Effector CD4-positive, alpha-beta T cell (primary cell): ENCODE data around the gene ATP6V0D1.

Experiments
- DNase-seq: peaks from one replicate; pipeline ENCODE4 v3.0.0-alpha.2; 2020

Gene ATP6V0D1

GRCh38 chr16:67444259-67445125, 36.5 kb downstream of the ATP6V0D1 start:
- DNase-seq = no peak

GRCh38 chr16:67443265-67443664, 37.7 kb downstream of the ATP6V0D1 start:
- no peak for DNase-seq

- no peak for DNase-seq
These were observed 38.2 kb downstream of the ATP6V0D1 start for GRCh38 chr16:67442581-67443255.

GRCh38 chr16:67441907-67442306, 39.0 kb downstream of the ATP6V0D1 start:
- DNase-seq = no peak

GRCh38 chr16:67441271-67441753, 39.6 kb downstream of the ATP6V0D1 start:
- no peak for DNase-seq

GRCh38 chr16:67438824-67439393, 42.0 kb downstream of the ATP6V0D1 start:
- no peak for DNase-seq

- DNase-seq = no peak
These were observed 42.7 kb downstream of the ATP6V0D1 start for GRCh38 chr16:67438098-67438791.

- no peak for DNase-seq
These were observed 43.4 kb downstream of the ATP6V0D1 start for GRCh38 chr16:67437513-67437912.

- DNase-seq = no peak
These were observed 44.2 kb downstream of the ATP6V0D1 start for GRCh38 chr16:67436640-67437193.

GRCh38 chr16:67435758-67436164, 45.2 kb downstream of the ATP6V0D1 start:
- no peak for DNase-seq

- no peak for DNase-seq
These were observed 47.7 kb downstream of the ATP6V0D1 start for GRCh38 chr16:67433131-67433719.

GRCh38 chr16:67432506-67432890, 48.5 kb downstream of the ATP6V0D1 start:
- DNase-seq = no peak

- DNase-seq = no peak
These were observed 49.0 kb downstream of the ATP6V0D1 start for GRCh38 chr16:67431775-67432505.

GRCh38 chr16:67430977-67431774, 49.8 kb downstream of the ATP6V0D1 start, which contains the start of gene HSD11B2:
HSD11B2 (plus strand) TSS chr16:67431121; CDS start chr16:67431249, 128 bp downstream.
- DNase-seq = no peak

GRCh38 chr16:67430504-67430976, 50.4 kb downstream of the ATP6V0D1 start:
- no peak for DNase-seq

- no peak for DNase-seq
These were observed 51.0 kb downstream of the ATP6V0D1 start for GRCh38 chr16:67429799-67430503.

- DNase-seq = no peak
These were observed 51.7 kb downstream of the ATP6V0D1 start for GRCh38 chr16:67429053-67429798.

GRCh38 chr16:67428146-67428731, 52.7 kb downstream of the ATP6V0D1 start:
- DNase-seq = peak; percentile 36

GRCh38 chr16:67426950-67427349, 54.0 kb downstream of the ATP6V0D1 start:
- no peak for DNase-seq
